OCI-LY7 (cell line): Measurements from ENCODE around the gene CLSTN1. TPM values are rescaled to one million over a fixed set of nuclear protein-coding genes. Genes with fewer than 3 reads are reported as not detected.

Experiments used
- BruUV-seq: library from RNA; stranded (reverse); fragments of 400-500 nt; replicated peaks from 2 replicates; lab custom pipeline; 2021; lab: Mats Ljungman, UMichigan
- CTCF ChIA-PET: fragments of 300-600 bp; sonication (Branson Sonifier 250); formaldehyde crosslinking; loops from one replicate; lab custom pipeline; 2022; ENCODE audit warnings: antibody characterized with exemption; ENCODE audit not compliant: unreplicated experiment; lab: Charles Lee
- POLR2A ChIA-PET: fragments of 300-600 bp; sonication (Branson Sonifier 250); formaldehyde crosslinking; loops from one replicate; lab custom pipeline; 2022; ENCODE audit warnings: antibody characterized with exemption; lab: Charles Lee
- DNase-seq: peaks from one replicate; pipeline ENCODE4 v3.0.0-alpha.2; 2015; ENCODE audit warnings: low spot score
- H2AFZ ChIP-seq: fragments of 200-600 bp; sonication (generic), shearing (Covaris generic); 2 replicates; pipeline ENCODE4 v1.6.1; 2014; ENCODE audit warnings: mild to moderate bottlenecking, antibody characterized with exemption, low read length, moderate library complexity
- H3K27ac ChIP-seq: fragments of 200-600 bp; sonication (generic); 2 replicates; pipeline ENCODE4 v1.5.1; 2014; ENCODE audit warnings: mixed run types, low read depth, mild to moderate bottlenecking, moderate library complexity, low read length, inconsistent platforms; ENCODE audit not compliant: poor library complexity, severe bottlenecking
- H3K36me3 ChIP-seq: fragments of 200-600 bp; sonication (generic); 2 replicates; pipeline ENCODE4 v1.6.1; 2014; ENCODE audit warnings: mild to moderate bottlenecking, antibody characterized with exemption, low read length, moderate library complexity, mixed read lengths; ENCODE audit not compliant: insufficient read depth
- H3K4me1 ChIP-seq: fragments of 200-600 bp; sonication (generic); 2 replicates; pipeline ENCODE4 v1.5.1; 2014; ENCODE audit warnings: mild to moderate bottlenecking, low read length; ENCODE audit not compliant: insufficient read depth, poor library complexity, severe bottlenecking
- H3K4me2 ChIP-seq: fragments of 200-600 bp; sonication (generic); 2 replicates; pipeline ENCODE4 v1.6.1; 2014; ENCODE audit warnings: mild to moderate bottlenecking, low read length
- H3K4me3 ChIP-seq: fragments of 200-600 bp; sonication (generic); 2 replicates; pipeline ENCODE4 v1.5.1; 2014; ENCODE audit warnings: mild to moderate bottlenecking, low read depth, low read length; ENCODE audit not compliant: poor library complexity, severe bottlenecking
- H3K79me2 ChIP-seq: fragments of 200-600 bp; sonication (generic); 2 replicates; pipeline ENCODE4 v1.6.1; 2016; ENCODE audit warnings: low read depth, mild to moderate bottlenecking, low read length, moderate library complexity, mixed read lengths; ENCODE audit not compliant: insufficient read depth
- H3K9me2 ChIP-seq: fragments of 200-600 bp; sonication (generic); 2 replicates; pipeline ENCODE4 v1.6.1; 2016; ENCODE audit warnings: mild to moderate bottlenecking, low read length, mixed read lengths; ENCODE audit not compliant: insufficient read depth
- H3K9me3 ChIP-seq: fragments of 200-600 bp; sonication (generic); 2 replicates; pipeline ENCODE4 v1.6.1; 2014; ENCODE audit warnings: mild to moderate bottlenecking, mixed run types, low read length, mixed read lengths
- H4K20me1 ChIP-seq: fragments of 200-600 bp; sonication (generic); 2 replicates; pipeline ENCODE4 v1.6.1; 2014; ENCODE audit warnings: mild to moderate bottlenecking, antibody characterized with exemption, low read length, moderate library complexity, mixed read lengths; ENCODE audit not compliant: insufficient read depth
- EZH2phosphoT487 ChIP-seq: fragments of 200-600 bp; sonication (generic); IDR thresholded peaks from 2 replicates; pipeline ENCODE4 v1.6.1; 2018; ENCODE audit warnings: low read depth, borderline replicate concordance, mild to moderate bottlenecking, mixed run types, antibody characterized with exemption, low read length, moderate library complexity, mixed read lengths
- intact Hi-C: fragments of 100-400 bp; cut with micrococcal nuclease; formaldehyde crosslinking; loops from one replicate; pipeline ENCODE4 v1.10.0; 2022; ENCODE audit not compliant: unreplicated experiment
- total RNA-seq, 2 experiments: library from RNA; depleted of rRNA in 1 of 2; stranded (reverse); fragments of >200 nt in 1 of 2; shearing (Covaris generic) in 1 of 2; gene quantifications; 2 replicates each; pipeline ENCODE4 v1.2.3, GENCODE V29; 2014 to 2022
- TF ChIP-seq, protein P1 (sequence below): fragments of 200-600 bp; sonication (generic); conservative IDR thresholded peaks from 2 replicates; pipeline ENCODE4 v1.5.1; 2014; ENCODE audit warnings: mild to moderate bottlenecking, antibody characterized with exemption, low read length, moderate library complexity, mixed read lengths

The CLSTN1 gene
- total RNA-seq, 2 experiments from 2014 or later, result 58.6 to 124 TPM

DNA sequence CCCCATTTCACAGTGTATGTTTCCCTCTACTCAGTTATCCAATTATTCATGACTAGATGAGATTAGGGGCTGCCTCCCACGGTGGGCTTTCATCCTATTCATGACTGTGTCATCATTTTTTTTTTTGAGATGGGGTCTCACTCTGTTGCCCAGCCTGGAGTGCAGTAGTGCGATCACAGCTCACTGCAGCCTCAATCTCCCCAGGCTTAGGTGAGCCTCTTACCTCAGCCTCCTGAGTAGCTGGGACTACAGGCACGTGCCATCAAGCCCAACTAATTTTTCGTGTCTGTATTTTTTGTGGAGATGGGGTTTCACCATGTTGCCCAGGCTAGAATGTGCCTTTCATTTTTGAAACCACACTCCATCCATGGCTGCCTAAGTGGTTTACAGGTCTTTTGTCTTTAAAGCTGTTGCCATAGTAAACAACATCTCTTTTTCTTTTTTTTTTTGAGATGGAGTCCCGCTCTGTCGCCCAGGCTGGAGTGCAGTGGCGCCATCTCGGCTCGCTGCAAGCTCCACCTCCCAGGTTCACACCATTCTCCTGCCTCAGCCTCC lies 112.2 kb downstream of the CLSTN1 start:
- BruUV-seq, result no TSS peak
- no peak overlapping the region for H3K27ac ChIP-seq
- TF ChIP-seq EZH2phosphoT487, result no peak
- no peaks in the 10 kb centered on the region for H4K20me1 ChIP-seq
- no peaks in the 10 kb centered on the region for H3K36me3 ChIP-seq
- no peaks in the 10 kb centered on the region for H3K9me3 ChIP-seq
- intact Hi-C loops, result no loop called here
- CTCF ChIA-PET, result no interaction called here
- no peaks in the 10 kb centered on the region for H3K9me2 ChIP-seq
- H2AFZ ChIP-seq, result no peak overlapping the region
- no peak overlapping the region for H3K4me3 ChIP-seq
- no peak overlapping the region for H3K4me2 ChIP-seq
- H3K4me1 ChIP-seq, result peaks cover 23% of the 10 kb centered on the region
- H3K79me2 ChIP-seq, result peaks cover under 1% of the 10 kb centered on the region; the same call in 1 of the 2 replicates
- POLR2A ChIA-PET, result no interaction called here
- DNase-seq, result no peak

DNA sequence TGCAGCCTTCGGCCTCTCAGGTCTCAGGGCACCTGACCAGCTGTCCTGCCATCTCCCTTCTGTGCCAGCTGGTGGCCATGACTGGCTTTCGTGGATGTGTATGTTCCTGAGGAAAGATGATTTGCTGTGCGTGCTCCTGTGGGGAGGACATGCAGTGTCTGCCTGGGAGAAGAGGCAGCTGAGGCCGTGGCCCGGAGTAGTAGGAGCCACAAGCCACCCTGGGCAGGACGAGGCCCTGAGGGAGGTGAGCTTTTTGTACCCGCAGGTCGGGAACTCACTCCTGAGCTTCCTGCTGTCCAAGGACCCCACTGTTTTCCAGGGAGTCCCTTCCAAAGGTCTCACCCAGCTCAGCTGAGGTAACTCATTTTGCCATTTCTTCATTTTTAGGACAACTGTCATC lies 113.7 kb downstream of the CLSTN1 start:
- intact Hi-C loops, result no loop called here
- DNase-seq, result no peak
- Histone ChIP-seq H3K9me3 (no peaks in the 10 kb centered on the region), H3K9me2 (no peaks in the 10 kb centered on the region), H3K27ac (no peak overlapping the region), H3K79me2 (no peaks in the 10 kb centered on the region), H3K4me3 (no peak overlapping the region), H2AFZ (no peak overlapping the region), H3K4me1 (peaks cover 10% of the 10 kb centered on the region), H4K20me1 (no peaks in the 10 kb centered on the region), H3K4me2 (no peak overlapping the region), H3K36me3 (no peaks in the 10 kb centered on the region)
- ChIA-PET CTCF (no interaction called here), POLR2A (no interaction called here)
- BruUV-seq, result no TSS peak
- TF ChIP-seq, protein P1, sequence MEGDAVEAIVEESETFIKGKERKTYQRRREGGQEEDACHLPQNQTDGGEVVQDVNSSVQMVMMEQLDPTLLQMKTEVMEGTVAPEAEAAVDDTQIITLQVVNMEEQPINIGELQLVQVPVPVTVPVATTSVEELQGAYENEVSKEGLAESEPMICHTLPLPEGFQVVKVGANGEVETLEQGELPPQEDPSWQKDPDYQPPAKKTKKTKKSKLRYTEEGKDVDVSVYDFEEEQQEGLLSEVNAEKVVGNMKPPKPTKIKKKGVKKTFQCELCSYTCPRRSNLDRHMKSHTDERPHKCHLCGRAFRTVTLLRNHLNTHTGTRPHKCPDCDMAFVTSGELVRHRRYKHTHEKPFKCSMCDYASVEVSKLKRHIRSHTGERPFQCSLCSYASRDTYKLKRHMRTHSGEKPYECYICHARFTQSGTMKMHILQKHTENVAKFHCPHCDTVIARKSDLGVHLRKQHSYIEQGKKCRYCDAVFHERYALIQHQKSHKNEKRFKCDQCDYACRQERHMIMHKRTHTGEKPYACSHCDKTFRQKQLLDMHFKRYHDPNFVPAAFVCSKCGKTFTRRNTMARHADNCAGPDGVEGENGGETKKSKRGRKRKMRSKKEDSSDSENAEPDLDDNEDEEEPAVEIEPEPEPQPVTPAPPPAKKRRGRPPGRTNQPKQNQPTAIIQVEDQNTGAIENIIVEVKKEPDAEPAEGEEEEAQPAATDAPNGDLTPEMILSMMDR, result no peak
- no peak for TF ChIP-seq EZH2phosphoT487

DNA sequence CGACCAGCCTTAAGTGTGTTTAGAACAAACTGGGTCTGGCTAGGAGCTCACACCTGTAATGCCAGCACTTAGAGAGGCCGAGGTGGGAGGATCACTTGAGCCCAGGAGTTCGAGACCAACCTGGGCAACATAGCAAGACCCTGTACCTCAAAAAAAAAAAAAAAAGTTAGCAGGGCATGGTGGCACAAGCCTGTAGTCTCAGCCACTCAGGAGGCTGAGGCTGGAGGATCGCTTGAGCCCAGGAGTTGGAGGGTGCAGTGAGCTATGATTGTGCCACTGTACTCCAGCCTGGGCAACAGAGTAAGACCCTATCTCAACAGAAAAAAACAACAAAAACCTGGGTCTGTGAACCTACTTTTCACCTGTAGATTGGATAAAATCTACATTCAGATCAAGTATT lies 117.6 kb downstream of the CLSTN1 start:
- Histone ChIP-seq H3K4me3 (no peak overlapping the region), H3K9me3 (0 out of 2 replicates have a peak, but pooled peaks cover 7% of the 10 kb centered on the region), H3K9me2 (no peaks in the 10 kb centered on the region), H3K79me2 (no peaks in the 10 kb centered on the region), H4K20me1 (no peaks in the 10 kb centered on the region), H3K4me1 (peaks cover 15% of the 10 kb centered on the region), H3K36me3 (no peaks in the 10 kb centered on the region; the same call in 1 of the 2 replicates), H3K4me2 (no peak overlapping the region), H3K27ac (no peak overlapping the region), H2AFZ (no peak overlapping the region)
- ChIA-PET POLR2A (no interaction called here), CTCF (no interaction called here)
- intact Hi-C loops, result no loop called here
- no peak for TF ChIP-seq EZH2phosphoT487
- TF ChIP-seq, protein P1, result no peak
- DNase-seq, result no peak
- no TSS peak for BruUV-seq
